HG03378 (cell line): ENCODE measurements around the gene IFI35.
"Not testable (repeated sequence)": the region's sequence is repeated elsewhere in the genome, so short reads cannot be mapped to it uniquely, and the experiment has no call there.

Experiments
- ATAC-seq: cut with Tn5 transposase; IDR thresholded peaks from one replicate; pipeline ENCODE4 v1.9.1; 2021; ENCODE audit warnings: mild to moderate bottlenecking, moderate library complexity; ENCODE audit not compliant: unreplicated experiment

The IFI35 gene

GRCh38 chr17:43044024-43044423, 37.4 kb downstream of the IFI35 start:
- ATAC-seq: no peak

GRCh38 chr17:43051969-43052368, 45.4 kb downstream of the IFI35 start:
- ATAC-seq: no peak

- ATAC-seq: not testable (repeated sequence)
These were observed 46.4 kb downstream of the IFI35 start for GRCh38 chr17:43053008-43053407.

GRCh38 chr17:43056051-43056450, 49.5 kb downstream of the IFI35 start:
- no peak for ATAC-seq

- no peak for ATAC-seq
These were observed 56.5 kb downstream of the IFI35 start for GRCh38 chr17:43062984-43063638.
